Measurements from ENCODE around the gene ZAP70.
"Not testable (repeated sequence)": the region's sequence is repeated elsewhere in the genome, so short reads cannot be mapped to it uniquely, and the experiment has no call there.

Gene ZAP70

DNA sequence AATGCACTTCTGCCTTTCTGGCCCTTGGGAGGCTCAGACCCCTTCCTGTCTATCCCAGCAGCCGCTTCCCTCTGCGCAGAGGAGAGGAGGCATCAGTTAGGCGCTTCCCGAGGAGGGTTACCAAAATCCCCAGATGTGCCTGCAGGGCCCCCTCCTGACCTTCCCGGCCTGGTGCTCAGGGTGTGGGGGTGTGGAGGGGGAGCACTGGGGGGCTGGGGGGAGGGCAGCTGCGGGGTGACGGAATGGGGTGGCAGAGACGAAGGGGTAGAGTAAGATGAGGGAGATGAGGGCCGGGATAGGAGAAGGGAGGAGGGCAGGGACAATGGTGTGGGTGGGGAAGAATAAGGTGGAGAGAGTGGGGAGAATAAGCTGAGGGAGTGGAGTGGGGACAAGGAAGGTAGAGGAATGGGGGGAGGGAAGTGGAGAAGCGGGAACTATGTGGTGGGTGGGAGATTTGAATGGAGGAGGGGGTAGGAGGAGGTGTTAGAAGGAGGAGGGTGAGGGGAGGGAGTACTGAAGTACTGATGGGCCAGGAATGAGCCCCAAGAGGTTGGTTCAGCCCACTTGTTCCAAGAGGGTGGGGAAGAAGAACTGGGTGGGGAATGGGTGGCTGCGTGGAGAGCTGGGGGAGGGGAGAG lies 6.5 kb upstream of the ZAP70 start:
- no peaks in the 10 kb centered on the region for H3K27me3 Mint-ChIP-seq
- H3K27ac Mint-ChIP-seq: no peak overlapping the region
- no peak for ATAC-seq
- no peaks in the 10 kb centered on the region for H3K36me3 Mint-ChIP-seq (ENCODE audit: low read depth)
- no peak overlapping the region for H3K4me3 Mint-ChIP-seq
- H3K4me1 Mint-ChIP-seq: peaks cover 20% of the 10 kb centered on the region
- H3K9me3 Mint-ChIP-seq: no peaks in the 10 kb centered on the region
- no peak for DNase-seq

DNA sequence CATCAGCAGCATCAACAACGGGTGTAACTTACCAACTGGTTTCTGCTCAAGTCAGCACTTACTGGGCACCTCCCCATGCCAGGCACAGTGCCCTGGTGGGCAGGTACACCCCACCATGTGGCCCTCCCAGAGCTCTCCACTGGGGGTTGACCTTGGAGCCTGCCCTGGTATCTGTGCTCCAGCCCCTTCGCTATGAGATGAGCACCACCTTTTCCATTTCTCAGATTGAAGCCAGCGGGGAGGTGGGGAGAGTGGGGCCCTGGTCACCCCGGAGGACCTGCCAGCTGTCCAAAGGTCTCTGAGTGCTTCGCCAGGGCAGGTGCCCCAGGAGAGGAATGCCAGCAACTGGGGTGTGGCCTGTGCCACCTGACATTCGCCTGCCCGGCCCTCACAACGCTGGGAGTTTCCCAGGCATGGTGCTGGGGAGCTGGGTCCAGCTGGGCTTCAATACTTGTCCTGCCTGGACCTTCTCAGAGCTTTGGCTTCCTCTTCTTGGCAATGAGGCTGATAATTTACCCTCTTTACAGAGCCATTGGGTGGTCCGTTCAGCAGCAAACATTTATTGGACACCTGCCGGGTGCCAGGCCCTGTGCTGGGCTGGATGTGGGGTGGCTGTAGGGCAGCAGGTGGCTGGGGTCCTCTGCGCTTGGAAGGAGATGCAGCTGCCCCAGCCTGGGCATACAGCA lies 5.9 kb upstream of the ZAP70 start:
- H3K27ac Mint-ChIP-seq: no peak overlapping the region
- H3K9me3 Mint-ChIP-seq: no peaks in the 10 kb centered on the region
- ATAC-seq (no peak), DNase-seq (no peak)
- H3K4me3 Mint-ChIP-seq: no peak overlapping the region
- H3K4me1 Mint-ChIP-seq: peaks cover 27% of the 10 kb centered on the region
- H3K36me3 Mint-ChIP-seq (ENCODE audit: low read depth): no peaks in the 10 kb centered on the region
- no peaks in the 10 kb centered on the region for H3K27me3 Mint-ChIP-seq

DNA sequence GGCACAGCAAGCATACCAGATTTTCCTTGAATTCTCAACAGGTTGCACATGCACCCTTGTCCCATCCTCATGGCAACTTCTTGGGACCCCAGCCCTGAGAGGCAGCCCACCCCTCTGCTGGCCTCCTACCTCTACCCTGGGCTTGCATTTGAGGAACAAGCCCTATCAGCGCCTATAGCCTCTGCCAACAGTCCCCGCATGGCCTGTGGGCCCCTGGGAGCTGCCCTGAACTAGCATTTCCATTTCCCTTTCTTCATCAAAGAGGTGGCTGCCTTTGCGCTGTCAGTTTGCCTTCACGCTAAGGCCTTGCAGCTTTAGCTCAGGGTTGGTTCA lies 5.4 kb upstream of the ZAP70 start:
- no peak for DNase-seq
- ATAC-seq: no peak
- Mint-ChIP-seq H3K36me3 (ENCODE audit: low read depth) (no peaks in the 10 kb centered on the region), H3K9me3 (no peaks in the 10 kb centered on the region), H3K27ac (no peak overlapping the region), H3K4me3 (no peak overlapping the region), H3K27me3 (no peaks in the 10 kb centered on the region), H3K4me1 (peaks cover 32% of the 10 kb centered on the region)

DNA sequence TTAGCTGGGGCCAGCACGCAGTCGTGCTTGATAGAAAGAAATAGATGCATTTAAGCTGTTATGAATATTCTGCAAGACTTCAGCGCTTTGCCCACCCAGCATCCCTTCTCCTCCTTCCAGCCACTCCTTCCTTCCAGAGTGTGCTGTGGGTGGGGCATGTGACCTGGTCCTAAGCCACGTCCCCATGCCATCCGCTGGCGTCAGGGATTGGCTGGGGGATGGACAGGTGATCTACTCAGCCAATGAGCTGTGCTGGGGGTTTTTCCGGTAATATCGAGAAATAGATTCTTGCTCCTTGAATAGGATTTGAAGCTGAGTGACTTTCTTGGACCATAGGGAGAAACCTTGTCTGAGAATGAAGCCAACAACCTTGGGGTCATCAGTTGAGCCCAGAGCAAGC lies 4.8 kb upstream of the ZAP70 start:
- H3K36me3 Mint-ChIP-seq (ENCODE audit: low read depth): peaks cover 4% of the 10 kb centered on the region
- no peak overlapping the region for H3K4me3 Mint-ChIP-seq
- peaks cover 38% of the 10 kb centered on the region for H3K4me1 Mint-ChIP-seq
- no peak for DNase-seq
- no peaks in the 10 kb centered on the region for H3K9me3 Mint-ChIP-seq
- H3K27ac Mint-ChIP-seq: no peak overlapping the region
- peaks cover 2% of the 10 kb centered on the region for H3K27me3 Mint-ChIP-seq
- ATAC-seq: no peak

DNA sequence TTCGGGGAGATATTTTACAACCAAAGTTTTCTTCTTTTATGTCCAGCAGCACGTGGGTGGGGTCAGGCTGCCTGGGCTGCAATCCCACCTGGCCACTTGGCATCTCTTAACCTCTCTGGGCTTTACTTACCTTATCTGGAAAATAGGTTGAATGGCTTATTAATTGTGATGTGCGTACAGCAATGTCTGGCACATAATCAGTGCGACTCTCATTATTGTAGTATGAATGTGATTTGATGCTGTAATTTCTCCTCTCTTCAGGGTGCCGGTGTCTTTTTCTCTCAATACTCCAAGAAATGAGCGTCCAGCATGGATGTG lies 2.0 kb upstream of the ZAP70 start:
- ATAC-seq: no peak
- H3K9me3 Mint-ChIP-seq: no peaks in the 10 kb centered on the region
- peak overlapping the region; percentile 97 for H3K4me3 Mint-ChIP-seq
- no peak for DNase-seq
- H3K27me3 Mint-ChIP-seq: peaks cover 2% of the 10 kb centered on the region
- H3K36me3 Mint-ChIP-seq (ENCODE audit: low read depth): peaks cover 27% of the 10 kb centered on the region
- peak overlapping the region; percentile 100 for H3K27ac Mint-ChIP-seq
- peaks cover 59% of the 10 kb centered on the region for H3K4me1 Mint-ChIP-seq

DNA sequence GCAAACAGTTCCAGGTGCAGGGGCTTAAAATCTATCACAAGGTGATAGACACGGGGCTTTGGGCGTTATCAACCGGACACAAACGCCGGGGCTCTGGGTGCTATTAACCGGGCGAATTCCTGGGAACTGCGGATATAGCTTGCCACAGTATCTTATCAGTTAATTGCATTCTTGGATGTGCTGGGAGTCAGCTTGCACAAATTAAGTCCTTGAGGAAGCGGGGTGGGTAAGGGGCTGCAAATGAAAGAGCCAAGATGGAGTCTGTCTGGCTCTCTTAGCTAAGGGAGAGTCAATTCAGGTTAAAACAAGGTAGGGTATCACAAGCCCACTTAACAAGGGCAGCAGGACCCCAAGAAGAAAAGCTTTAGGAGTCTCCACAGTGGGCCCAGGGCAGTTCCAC lies 1.2 kb upstream of the ZAP70 start:
- Mint-ChIP-seq H3K27ac (peak overlapping the region; percentile 100), H3K4me3 (peak overlapping the region; percentile 97), H3K36me3 (ENCODE audit: low read depth) (peaks cover 34% of the 10 kb centered on the region), H3K4me1 (peaks cover 66% of the 10 kb centered on the region)
- not testable (repeated sequence) for H3K9me3 Mint-ChIP-seq, ATAC-seq, H3K27me3 Mint-ChIP-seq, DNase-seq

DNA sequence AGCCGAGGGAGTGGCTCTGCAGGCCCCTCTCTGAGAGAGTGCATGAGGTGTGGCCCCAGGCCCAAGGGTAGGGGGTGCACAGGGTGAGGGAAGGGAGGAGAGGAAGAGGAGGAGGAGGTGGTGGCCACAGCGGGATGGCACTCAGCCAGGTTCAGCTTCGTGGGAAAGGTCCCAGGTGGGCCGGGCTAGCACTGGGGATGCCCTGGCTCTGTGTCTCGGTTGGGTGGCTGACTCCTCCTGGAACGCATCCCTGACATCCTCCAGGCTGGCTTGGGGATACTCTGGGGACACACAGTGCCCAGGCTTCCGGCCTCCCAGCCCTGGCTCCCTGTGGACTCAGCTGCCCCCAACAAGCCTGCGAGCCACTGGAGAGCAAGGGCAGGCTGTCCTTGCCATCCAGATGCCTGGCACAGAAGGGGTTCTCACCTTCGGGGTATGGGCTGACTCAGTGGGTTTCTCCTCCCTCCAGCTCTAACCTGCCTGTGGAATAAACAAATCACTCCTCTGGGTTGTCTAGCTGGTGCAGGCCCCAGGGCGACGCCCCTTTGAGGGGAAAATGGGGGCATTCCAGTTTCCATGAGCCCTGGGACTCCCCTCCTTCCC lies 582 bp upstream of the ZAP70 start:
- H3K9me3 Mint-ChIP-seq: no peaks in the 10 kb centered on the region
- peak; percentile 71 for DNase-seq
- ATAC-seq: peak; percentile 71
- peaks cover 71% of the 10 kb centered on the region for H3K4me1 Mint-ChIP-seq
- peaks cover 38% of the 10 kb centered on the region for H3K36me3 Mint-ChIP-seq (ENCODE audit: low read depth)
- H3K27ac Mint-ChIP-seq: peak overlapping the region; percentile 100
- peak overlapping the region; percentile 97 for H3K4me3 Mint-ChIP-seq
- peaks cover 2% of the 10 kb centered on the region for H3K27me3 Mint-ChIP-seq

DNA sequence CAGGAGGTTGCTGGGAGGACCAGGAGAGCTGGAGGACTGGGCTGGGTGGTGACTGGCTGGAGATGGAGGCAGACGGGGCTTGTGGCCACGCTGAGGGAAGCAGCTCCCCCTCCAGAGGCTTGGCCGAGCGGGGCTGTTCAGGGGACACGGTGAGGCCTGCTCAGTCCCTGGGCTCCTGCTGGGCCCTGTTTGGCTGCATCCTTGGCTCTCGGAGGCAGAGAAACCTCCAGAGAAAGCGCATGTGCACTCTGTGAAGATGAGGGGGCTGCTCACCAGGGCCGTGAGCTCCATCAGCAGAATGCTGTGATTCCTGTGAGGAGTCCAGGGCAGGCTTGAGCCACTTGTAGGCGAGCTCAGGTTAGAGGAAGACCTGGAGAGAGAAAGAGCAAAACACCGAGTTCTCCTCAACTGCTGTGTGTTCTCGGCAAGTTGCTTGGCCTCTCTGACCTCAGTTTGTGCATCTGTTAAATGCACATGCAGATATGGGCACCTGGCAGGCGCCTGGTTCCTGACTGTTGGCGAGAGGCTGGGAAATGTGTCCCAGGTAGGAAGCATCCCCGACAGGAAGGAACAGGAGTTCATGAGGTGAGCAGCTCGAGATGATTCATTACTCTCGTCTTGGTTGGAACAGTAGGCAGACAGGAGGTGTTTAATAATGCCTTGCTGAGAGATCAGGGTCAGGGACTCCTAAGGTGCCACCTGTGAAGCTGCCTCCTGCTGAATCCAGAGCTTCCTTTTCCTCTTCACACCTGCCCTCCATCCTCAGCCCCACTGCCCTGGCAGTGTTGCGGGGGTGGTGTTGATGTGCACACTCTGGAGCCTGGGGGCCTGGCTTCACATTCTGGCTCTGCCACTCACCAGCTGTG lies 941 bp downstream of the ZAP70 start:
- Mint-ChIP-seq H3K4me3 (peak overlapping the region; percentile 97), H3K9me3 (no peaks in the 10 kb centered on the region), H3K36me3 (ENCODE audit: low read depth) (peaks cover 49% of the 10 kb centered on the region), H3K27ac (peak overlapping the region; percentile 100), H3K4me1 (peaks cover 86% of the 10 kb centered on the region), H3K27me3 (peaks cover 2% of the 10 kb centered on the region)
- DNase-seq (peak; percentile 40), ATAC-seq (no peak)

DNA sequence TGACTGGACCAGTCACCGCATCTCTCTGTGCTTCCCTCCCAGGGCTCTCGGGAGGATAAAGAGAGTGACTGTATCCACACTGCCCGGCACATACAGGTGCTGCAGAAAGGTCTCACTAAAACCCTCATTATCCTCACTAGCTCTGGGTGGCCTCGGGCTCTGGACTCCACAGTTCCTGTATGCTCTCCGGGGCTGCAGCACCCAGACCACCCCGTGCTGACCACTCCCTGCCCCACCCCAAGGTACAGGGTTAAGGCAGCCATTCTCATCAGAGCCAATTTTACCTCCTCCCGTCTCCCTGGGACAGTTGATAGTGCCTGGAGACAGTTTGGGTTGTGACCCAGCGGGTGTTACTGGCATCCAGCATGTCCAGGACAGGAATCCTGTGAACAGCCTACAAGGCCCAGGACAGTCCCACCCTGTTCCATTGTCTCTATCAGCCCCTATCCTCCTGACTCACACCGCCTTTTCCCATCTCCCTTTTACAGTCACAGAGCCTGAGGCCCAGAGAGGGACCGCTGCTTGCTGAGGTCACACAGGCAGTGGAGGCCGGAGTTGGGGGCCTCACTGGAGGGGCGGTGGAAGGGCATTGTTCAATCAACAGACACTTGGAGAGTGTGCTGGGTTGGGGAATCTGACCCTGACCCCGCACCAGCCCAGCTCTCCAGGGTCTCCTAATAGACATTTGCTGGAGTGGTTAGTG lies 1.7 kb downstream of the ZAP70 start:
- H3K4me1 Mint-ChIP-seq: peaks cover 89% of the 10 kb centered on the region
- no peak for ATAC-seq
- H3K4me3 Mint-ChIP-seq: peak overlapping the region; percentile 97

DNA sequence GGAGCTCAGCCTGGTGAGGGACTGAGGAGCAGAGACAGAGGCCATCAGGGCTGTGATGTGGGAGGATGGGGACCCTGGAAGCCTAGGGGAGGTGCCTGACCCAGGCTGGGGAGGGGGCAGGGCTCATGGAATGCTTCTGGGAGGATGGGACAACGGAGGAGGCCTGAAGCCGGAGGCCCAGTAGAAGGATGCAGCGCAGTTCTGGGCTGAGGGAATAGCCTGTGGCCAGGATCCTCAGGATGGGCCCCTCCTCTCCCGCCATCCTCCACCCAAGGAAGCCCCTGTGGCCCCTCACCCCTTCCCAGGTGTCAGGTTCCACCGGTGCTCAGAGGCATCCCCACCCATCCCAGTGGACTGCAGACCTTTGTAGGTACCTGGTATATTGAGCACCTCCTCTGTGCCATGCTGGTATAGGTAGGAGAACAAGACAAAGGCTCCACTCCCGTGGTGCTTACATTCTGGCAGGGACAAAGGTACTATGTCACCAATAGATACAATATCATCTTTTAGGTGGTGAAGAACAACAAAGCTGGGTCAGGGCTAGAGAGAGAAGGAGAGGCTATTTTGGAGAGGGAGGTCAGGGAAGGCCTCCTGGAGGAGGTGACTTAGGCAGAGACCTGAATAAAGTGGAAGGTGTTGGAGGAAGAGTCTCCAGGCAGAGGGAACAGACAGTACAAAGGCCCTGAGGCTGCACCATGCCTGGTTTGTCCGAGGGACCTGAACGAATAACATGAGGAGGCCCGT lies 2.7 kb downstream of the ZAP70 start:
- DNase-seq (no peak), ATAC-seq (no peak)
- Mint-ChIP-seq H3K9me3 (no peaks in the 10 kb centered on the region), H3K36me3 (ENCODE audit: low read depth) (peaks cover 65% of the 10 kb centered on the region), H3K4me1 (peaks cover 91% of the 10 kb centered on the region), H3K27ac (peak overlapping the region; percentile 100), H3K4me3 (peak overlapping the region; percentile 97), H3K27me3 (peaks cover 2% of the 10 kb centered on the region)

More for the DNA sequence above, 1.7 kb downstream of the ZAP70 start:
- Mint-ChIP-seq H3K36me3 (ENCODE audit: low read depth) (peaks cover 56% of the 10 kb centered on the region), H3K27ac (peak overlapping the region; percentile 100), H3K9me3 (no peaks in the 10 kb centered on the region), H3K27me3 (peaks cover 2% of the 10 kb centered on the region)
- DNase-seq: no peak

DNA sequence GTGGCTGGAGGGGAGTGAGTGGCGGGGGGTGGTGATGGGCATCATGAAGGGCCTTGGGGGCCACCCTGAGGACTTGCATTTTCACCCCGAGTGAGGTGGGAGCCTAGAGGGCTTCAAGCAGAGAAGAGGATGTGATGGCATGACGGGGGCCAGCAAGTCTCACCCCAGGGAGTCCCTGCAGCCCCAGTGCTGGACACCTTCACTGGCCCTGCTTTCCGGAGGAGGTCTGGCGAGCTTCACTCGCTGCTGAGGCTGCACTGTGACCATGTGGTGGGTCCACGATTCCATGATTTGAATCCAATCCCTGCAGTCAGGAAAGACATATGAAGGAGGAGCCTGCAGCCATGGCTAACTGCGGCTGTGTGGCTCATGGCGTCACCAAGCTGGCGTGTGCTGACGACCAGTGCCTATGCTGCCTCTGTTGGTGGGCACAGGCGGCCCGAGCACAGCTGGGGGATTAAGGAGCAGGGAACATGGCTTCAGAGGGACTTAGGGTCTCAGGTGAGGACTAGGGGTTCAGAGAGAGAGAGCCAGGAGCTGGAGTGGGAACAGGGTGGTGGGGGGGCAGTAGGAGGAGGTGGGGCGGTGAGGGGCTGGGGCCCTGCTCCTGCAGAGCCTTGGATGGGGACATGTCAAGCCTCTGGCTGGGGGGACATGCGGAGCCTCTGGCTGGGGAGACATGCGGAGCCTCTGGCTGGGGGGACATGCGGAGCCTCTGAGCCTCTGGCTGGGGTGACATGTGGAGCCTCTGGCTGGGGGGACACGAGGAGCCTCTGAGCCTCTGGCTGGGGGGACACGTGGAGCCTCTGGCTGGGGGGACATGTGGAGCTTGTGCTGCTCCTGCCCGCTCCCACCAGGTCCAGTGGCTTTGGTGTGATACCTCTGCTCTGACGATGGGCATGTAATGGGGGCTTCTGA lies 3.6 kb downstream of the ZAP70 start:
- H3K36me3 Mint-ChIP-seq (ENCODE audit: low read depth): peaks cover 69% of the 10 kb centered on the region
- peaks cover 91% of the 10 kb centered on the region for H3K4me1 Mint-ChIP-seq
- ATAC-seq (no peak), DNase-seq (peak; percentile 45)
- H3K27me3 Mint-ChIP-seq: peaks cover 2% of the 10 kb centered on the region
- H3K9me3 Mint-ChIP-seq: no peaks in the 10 kb centered on the region
- peak overlapping the region; percentile 97 for H3K4me3 Mint-ChIP-seq
- H3K27ac Mint-ChIP-seq: peak overlapping the region; percentile 100

DNA sequence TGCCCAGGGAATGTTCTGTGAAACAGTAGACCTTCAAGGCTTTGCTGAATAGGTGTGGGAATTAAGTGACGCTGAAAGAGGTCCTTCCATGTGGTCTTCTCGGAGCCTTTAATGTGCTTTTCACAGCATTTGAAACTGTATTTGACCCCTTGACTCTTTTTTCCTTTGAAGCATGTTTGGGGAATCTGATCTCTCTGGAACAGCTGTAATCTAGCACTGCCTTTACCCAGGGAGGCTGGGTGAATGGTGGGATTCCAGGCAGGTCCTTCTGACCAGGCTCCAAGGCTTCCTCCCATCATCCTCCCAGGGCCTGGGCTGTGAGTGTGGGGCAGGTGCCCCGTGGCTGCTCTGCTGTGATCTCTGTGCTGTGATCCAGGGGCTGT lies 4.2 kb downstream of the ZAP70 start:
- ATAC-seq (no peak), DNase-seq (no peak)
- Mint-ChIP-seq H3K9me3 (no peaks in the 10 kb centered on the region), H3K27ac (peak overlapping the region; percentile 100), H3K4me1 (peaks cover 91% of the 10 kb centered on the region), H3K36me3 (ENCODE audit: low read depth) (peaks cover 74% of the 10 kb centered on the region), H3K27me3 (peaks cover 2% of the 10 kb centered on the region), H3K4me3 (peak overlapping the region; percentile 97)
